ENCODE results near the gene PCDHB12.
"Not testable (repeated sequence)": the region's sequence is repeated elsewhere in the genome, so short reads cannot be mapped to it uniquely, and the experiment has no call there.

The PCDHB12 gene

DNA sequence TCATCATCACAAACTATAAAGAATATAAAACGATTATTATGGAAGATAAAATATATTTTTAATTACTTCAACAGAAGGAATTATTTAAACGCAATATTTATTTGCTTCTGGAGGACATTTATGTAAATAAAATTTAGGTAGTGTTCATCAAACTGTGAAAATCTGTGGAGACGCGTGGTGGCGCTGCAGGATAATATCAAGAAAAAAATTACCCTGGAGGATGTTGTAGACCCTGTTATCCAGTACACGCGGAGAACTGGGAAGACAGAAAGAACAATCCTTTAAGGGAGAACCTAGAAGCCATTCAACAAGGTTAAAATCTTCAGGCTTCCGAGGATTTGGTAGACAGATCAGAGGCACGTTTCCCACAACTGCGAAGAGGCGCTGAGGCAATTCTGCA is at the start of gene PCDHB12:
PCDHB12 (plus strand) TSS at position 242 of the 400 bp plus-strand sequence. CDS start 189 bp downstream, outside the sequence.
- DNase-seq: no peak

DNA sequence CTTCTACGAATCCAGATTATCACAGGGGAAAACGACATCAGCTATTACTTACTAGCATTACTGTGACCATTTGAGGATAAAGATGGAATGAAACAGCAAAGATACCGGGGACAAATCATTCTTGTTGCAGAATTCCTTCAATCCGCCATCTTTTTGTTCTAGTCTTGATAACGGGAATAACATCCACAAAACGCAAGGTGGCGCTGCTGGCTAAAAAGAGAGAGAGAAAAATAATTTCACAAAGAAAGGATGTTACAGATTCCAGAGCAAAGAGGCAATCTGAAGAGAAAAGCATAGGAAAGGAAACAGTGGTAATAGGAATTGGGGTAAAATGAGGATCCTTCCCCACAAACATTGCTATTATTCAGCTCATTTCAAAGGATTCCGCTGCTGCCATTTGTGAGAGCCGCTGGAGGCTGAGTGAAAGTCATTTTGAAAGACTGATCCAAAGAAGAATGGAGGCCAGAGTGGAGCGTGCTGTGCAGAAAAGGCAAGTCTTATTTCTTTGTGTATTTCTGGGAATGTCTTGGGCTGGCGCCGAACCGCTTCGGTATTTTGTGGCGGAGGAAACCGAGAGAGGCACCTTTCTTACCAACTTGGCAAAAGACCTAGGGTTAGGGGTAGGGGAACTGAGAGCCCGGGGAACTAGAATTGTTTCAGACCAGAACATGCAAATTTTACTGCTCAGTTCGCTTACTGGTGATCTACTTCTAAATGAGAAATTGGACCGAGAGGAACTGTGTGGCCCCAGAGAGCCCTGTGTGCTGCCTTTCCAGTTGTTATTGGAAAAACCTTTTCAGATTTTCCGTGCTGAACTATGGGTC is 35.9 kb upstream of the PCDHB12 start, which contains the start of gene PCDHB7:
PCDHB7 (plus strand) TSS at position 264 of the 824 bp plus-strand sequence; CDS start at position 456, 192 bp downstream.
- DNase-seq: no peak

DNA sequence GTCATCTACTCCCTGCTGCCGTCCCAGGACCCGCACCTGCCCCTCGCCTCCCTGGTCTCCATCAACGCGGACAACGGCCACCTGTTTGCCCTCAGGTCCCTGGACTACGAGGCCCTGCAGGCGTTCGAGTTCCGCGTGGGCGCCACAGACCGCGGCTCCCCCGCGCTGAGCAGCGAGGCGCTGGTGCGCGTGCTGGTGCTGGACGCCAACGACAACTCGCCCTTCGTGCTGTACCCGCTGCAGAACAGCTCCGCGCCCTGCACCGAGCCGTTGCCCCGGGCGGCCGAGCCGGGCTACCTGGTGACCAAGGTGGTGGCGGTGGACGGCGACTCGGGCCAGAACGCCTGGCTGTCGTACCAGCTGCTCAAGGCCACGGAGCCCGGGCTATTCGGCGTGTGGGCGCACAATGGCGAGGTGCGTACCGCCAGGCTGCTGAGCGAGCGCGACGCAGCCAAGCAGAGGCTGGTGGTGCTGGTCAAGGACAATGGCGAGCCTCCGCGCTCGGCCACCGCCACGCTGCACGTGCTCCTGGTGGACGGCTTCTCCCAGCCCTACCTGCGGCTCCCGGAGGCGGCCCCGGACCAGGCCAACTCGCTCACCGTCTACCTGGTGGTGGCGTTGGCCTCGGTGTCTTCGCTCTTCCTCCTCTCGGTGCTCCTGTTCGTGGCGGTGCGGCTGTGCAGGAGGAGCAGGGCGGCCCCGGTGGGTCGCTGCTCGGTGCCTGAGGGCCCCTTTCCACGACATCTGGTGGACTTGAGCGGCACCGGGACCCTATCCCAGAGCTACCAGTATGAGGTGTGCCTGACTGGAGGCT is 34.0 kb upstream of the PCDHB12 start:
- not testable (repeated sequence) for DNase-seq

DNA sequence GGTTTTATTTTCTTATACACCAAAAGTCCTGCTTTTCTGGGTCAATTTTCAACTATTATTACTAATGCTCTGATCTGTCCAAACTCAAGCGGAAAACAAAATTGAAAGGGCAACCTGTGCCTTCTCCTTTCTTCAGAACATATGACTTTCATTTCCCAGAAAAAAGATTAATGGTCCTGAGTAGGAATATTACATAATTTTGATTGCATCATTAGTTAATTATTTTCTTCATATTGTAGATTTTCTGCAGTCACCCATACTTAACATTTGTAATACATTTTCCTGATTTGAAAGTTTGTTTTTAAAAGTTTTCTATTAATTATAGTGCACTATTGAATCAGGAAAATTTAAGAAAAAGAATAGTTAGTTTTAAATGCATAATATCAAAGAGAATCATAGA is 32.6 kb upstream of the PCDHB12 start:
- no peak for DNase-seq

DNA sequence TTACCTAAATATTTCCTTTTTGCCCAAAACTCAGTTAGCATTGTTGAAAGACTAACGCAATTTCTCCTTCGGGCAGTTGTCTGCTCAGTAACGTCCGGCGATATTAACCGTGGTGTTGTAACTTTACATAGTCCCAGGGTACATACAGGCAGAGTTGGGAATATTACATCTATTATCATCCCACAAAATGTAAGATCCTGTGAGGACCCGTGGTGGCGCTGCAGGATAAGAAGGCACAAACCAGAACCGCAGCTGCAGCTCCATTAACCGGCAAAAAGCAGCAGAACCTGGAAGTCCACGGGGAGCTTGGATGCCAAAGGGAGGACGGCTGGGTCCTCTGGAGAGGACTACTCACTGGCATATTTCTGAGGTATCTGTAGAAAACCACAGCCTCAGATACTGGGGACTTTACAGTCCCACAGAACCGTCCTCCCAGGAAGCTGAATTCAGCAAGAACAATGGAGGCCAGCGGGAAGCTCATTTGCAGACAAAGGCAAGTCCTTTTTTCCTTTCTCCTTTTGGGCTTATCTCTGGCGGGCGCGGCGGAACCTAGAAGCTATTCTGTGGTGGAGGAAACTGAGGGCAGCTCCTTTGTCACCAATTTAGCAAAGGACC is 30.8 kb upstream of the PCDHB12 start, which contains the start of gene PCDHB8:
PCDHB8 (plus strand) TSS at position 214 of the 615 bp plus-strand sequence; CDS start at position 459, 245 bp downstream.
- DNase-seq: not testable (repeated sequence)

DNA sequence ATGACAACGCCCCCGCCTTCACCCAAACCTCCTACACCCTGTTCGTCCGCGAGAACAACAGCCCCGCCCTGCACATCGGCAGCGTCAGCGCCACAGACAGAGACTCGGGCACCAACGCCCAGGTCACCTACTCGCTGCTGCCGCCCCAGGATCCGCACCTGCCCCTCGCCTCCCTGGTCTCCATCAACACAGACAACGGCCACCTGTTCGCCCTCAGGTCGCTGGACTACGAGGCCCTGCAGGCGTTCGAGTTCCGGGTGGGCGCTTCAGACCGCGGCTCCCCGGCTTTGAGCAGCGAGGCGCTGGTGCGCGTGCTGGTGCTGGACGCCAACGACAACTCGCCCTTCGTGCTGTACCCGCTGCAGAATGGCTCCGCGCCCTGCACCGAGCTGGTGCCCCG is 29.1 kb upstream of the PCDHB12 start:
- not testable (repeated sequence) for DNase-seq

DNA sequence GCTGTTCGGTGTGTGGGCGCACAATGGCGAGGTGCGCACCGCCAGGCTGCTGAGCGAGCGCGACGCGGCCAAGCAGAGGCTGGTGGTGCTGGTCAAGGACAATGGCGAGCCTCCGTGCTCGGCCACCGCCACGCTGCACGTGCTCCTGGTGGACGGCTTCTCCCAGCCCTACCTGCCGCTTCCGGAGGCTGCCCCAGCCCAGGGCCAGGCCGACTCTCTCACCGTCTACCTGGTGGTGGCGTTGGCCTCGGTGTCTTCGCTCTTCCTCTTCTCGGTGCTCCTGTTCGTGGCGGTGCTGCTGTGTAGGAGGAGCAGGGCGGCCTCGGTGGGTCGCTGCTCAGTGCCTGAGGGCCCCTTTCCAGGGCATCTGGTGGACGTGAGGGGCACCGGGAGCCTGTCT is 28.6 kb upstream of the PCDHB12 start:
- not testable (repeated sequence) for DNase-seq

DNA sequence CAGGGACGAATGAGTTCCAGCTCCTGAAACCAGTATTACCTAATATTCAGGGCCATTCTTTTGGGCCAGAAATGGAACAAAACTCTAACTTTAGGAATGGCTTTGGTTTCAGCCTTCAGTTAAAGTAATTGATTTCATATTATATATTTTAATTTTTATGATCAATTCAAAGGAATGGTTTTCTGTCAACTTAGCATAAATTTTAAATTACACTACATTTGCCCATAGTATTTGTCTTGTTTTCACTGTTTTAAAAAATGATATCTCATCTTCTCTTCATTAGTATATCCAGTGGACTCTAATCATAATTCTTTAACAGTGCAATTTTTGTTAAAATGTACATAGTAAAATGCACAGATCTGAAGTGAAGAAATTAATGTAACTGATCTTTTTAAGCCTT is 28.2 kb upstream of the PCDHB12 start:
- no peak for DNase-seq

DNA sequence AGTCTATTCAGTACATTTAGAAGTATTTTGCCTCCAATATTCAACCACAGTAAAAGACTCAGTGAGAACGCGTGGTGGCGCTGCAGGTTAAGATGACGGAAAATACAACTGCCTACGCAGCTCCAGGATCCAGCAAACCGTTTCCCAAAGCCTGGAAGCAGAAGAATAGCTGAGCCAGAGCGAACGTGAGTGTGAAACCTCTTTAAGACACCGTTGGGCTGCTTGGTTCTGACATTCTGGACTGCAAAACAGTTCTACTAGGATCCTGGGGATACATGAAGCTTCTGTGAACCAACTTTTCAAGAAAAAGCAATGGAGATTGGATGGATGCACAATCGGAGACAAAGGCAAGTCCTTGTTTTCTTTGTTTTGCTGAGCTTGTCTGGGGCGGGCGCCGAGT is 26.3 kb upstream of the PCDHB12 start, which contains the start of gene PCDHB16:
PCDHB16 (plus strand) TSS at position 140 of the 400 bp plus-strand sequence; CDS start at position 313, 173 bp downstream.
- DNase-seq: no peak

DNA sequence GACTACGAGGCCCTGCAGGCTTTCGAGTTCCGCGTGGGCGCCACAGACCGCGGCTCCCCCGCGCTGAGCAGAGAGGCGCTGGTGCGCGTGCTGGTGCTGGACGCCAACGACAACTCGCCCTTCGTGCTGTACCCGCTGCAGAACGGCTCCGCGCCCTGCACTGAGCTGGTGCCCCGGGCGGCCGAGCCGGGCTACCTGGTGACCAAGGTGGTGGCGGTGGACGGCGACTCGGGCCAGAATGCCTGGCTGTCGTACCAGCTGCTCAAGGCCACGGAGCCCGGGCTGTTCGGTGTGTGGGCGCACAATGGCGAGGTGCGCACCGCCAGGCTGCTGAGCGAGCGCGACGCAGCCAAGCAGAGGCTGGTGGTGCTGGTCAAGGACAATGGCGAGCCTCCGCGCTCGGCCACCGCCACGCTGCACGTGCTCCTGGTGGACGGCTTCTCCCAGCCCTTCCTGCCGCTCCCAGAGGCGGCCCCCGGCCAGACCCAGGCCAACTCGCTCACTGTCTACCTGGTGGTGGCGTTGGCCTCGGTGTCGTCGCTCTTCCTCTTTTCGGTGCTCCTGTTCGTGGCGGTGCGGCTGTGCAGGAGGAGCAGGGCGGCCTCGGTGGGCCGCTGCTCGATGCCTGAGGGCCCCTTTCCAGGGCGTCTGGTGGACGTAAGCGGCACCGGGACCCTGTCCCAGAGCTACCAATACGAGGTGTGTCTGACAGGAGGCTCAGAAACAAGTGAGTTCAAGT is 24.2 kb upstream of the PCDHB12 start:
- not testable (repeated sequence) for DNase-seq

DNA sequence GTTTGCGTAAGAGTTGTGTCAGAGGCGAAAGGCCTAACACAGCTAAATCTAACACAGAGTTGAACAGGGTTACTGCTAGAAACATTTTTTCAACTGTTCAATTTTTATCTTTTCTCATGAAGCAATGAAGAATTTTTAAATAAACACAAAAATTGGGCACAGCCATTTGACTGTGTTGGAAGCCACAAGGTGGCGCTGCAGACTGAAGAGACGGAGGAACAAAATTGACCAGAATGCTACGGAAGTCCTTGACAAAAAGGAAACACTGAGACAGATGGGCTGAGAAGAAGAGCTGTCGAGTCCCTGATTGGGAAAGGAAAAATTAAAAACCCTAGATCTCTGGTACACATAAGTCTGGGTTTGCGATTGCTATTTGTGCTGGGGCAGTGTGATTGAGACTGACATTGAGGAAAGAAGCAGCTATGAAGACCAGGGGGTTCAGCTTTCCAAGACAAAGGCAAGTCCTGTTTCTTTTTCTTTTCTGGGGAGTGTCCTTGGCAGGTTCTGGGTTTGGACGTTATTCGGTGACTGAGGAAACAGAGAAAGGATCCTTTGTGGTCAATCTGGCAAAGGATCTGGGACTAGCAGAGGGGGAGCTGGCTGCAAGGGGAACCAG is 21.5 kb upstream of the PCDHB12 start, which contains the start of gene PCDHB9:
PCDHB9 (plus strand) TSS at position 265 of the 616 bp plus-strand sequence; CDS start at position 423, 158 bp downstream.
- no peak for DNase-seq

DNA sequence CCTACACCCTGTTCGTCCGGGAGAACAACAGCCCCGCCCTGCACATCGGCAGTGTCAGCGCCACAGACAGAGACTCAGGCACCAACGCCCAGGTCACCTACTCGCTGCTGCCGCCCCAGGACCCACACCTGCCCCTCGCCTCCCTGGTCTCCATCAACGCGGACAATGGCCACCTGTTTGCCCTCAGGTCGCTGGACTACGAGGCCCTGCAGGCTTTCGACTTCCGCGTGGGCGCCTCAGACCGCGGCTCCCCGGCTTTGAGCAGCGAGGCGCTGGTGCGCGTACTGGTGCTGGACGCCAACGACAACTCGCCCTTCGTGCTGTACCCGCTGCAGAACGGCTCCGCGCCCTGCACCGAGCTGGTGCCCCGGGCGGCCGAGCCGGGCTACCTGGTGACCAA is 19.8 kb upstream of the PCDHB12 start:
- not testable (repeated sequence) for DNase-seq

DNA sequence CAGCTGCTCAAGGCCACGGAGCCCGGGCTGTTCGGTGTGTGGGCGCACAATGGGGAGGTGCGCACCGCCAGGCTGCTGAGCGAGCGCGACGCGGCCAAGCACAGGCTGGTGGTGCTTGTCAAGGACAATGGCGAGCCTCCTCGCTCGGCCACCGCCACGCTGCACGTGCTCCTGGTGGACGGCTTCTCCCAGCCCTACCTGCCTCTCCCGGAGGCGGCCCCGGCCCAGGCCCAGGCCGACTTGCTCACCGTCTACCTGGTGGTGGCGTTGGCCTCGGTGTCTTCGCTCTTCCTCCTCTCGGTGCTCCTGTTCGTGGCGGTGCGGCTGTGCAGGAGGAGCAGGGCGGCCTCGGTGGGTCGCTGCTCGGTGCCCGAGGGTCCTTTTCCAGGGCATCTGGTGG is 19.4 kb upstream of the PCDHB12 start:
- DNase-seq: not testable (repeated sequence)

DNA sequence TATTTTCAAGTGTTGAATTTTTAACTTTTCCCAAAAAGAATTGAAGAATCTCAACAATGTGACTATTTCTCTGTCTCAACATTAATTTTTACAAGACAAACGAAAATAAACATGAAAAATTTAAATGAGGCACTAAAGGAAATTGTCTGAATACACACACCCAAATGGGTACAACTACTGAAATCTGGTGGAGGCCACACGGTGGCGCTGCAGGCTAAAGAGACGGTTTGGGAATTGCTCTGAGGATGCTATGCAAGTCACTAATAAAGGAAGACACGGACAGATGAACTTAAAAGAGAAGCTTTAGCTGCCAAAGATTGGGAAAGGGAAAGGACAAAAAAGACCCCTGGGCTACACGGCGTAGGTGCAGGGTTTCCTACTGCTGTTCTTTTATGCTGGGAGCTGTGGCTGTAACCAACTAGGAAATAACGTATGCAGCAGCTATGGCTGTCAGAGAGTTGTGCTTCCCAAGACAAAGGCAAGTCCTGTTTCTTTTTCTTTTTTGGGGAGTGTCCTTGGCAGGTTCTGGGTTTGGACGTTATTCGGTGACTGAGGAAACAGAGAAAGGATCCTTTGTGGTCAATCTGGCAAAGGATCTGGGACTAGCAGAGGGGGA is 16.3 kb upstream of the PCDHB12 start, which contains the start of gene PCDHB10:
PCDHB10 (plus strand) TSS at position 244 of the 616 bp plus-strand sequence; CDS start at position 444, 200 bp downstream.
- no peak for DNase-seq

DNA sequence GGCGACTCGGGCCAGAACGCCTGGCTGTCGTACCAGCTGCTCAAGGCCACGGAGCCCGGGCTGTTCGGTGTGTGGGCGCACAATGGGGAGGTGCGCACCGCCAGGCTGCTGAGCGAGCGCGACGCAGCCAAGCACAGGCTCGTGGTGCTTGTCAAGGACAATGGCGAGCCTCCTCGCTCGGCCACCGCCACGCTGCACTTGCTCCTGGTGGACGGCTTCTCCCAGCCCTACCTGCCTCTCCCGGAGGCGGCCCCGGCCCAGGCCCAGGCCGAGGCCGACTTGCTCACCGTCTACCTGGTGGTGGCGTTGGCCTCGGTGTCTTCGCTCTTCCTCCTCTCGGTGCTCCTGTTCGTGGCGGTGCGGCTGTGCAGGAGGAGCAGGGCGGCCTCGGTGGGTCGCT is 14.2 kb upstream of the PCDHB12 start:
- DNase-seq: not testable (repeated sequence)

DNA sequence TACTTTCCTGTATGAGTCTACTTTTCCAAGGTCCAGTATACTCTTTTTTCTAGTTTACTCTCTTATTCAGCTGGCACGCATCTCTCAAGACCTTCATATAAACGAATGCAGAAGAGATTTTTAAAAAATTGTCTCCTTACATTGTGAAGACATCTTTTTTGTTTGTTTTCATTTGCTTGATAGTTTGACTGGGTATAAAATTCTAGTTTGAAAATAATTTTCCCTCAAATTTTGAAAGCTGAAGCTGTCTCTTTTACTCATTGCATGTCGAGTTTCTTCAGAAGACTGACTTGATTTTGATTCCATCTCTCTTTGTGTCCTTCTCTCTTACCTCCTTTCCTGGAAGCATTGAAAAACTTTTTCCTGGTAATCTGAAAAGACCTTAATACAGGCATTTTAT is 12.2 kb upstream of the PCDHB12 start:
- no peak for DNase-seq

DNA sequence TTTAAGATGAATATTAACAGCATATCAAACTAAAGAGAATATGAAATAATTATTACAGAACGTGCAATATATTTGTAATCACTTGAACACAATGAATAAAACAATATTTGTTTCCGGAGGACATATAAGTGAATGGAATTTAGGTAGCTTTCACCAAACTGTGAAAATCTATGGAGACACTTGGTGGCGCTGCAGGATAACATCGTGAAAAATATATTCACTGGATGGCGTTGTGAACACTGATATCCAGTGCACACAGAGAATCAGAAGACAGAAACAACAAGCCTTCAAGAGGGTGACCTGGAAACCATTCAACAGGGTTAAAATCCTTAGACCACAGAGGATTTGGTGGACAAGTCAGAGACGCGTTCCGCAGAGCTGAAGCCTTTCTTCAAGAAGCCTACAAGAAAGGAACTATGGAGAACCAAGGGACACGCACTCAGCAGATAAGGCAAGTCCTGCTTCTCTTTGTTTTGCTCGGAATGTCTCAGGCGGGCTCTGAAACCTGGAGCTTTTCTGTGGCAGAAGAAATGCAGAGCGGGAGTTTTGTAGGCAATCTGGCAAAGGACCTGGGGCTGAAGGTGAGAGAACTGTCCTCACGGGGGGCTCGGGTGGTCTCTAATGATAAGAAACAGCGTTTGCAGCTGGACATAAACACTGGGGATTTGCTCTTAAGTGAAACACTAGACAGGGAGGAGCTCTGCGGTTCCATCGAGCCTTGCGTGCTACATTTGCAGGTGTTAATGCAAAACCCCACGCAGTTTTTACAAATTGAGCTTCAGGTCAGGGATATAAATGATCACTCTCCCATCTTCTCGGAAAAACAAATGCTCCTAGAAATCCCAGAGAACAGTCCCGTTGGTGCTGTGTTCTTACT is 8.9 kb upstream of the PCDHB12 start, which contains the start of gene PCDHB11:
PCDHB11 (plus strand) TSS at position 269 of the 877 bp plus-strand sequence; CDS start at position 417, 148 bp downstream.
- no peak for DNase-seq

DNA sequence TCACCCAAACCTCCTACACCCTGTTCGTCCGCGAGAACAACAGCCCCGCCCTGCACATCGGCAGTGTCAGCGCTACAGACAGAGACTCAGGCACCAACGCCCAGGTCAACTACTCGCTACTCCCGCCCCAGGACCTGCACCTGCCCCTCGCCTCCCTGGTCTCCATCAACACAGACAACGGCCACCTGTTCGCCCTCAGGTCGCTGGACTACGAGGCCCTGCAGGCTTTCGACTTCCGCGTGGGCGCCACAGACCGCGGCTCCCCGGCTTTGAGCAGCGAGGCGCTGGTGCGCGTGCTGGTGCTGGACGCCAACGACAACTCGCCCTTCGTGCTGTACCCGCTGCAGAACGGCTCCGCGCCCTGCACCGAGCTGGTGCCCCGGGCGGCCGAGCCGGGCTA is 7.4 kb upstream of the PCDHB12 start:
- not testable (repeated sequence) for DNase-seq

DNA sequence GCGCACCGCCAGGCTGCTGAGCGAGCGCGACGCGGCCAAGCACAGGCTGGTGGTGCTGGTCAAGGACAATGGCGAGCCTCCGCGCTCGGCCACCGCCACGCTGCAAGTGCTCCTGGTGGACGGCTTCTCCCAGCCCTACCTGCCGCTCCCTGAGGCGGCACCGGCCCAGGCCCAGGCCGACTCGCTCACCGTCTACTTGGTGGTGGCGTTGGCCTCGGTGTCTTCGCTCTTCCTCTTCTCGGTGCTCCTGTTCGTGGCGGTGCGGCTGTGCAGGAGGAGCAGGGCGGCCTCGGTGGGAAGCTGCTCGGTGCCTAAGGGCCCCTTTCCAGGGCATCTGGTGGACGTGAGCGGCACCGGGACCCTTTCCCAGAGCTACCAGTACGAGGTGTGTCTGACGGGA is 6.9 kb upstream of the PCDHB12 start:
- not testable (repeated sequence) for DNase-seq

DNA sequence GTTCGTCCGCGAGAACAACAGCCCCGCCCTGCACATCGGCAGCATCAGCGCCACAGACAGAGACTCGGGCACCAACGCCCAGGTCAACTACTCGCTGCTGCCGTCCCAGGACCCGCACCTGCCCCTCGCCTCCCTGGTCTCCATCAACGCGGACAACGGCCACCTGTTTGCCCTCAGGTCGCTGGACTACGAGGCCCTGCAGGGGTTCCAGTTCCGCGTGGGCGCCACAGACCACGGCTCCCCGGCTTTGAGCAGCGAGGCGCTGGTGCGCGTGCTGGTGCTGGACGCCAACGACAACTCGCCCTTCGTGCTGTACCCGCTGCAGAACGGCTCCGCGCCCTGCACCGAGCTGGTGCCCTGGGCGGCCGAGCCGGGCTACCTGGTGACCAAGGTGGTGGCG is 1.8 kb downstream of the PCDHB12 start:
- DNase-seq: not testable (repeated sequence)

Data from right forelimb (tissue), 1 donor.